NCI-H1092 treated with DMSO at 0.1 percent for 48 hours (cell line): ENCODE results near the gene CPD.

Experiments used
- DNase-seq: peaks from one replicate; lab custom pipeline; 2025; lab: John Stamatoyannopoulos, UW

Gene CPD

GRCh38 chr17:30506481-30506880 lies 127.8 kb downstream of the CPD start:
- no peak for DNase-seq

GRCh38 chr17:30513346-30513745 lies 134.6 kb downstream of the CPD start:
- no peak for DNase-seq

- no peak for DNase-seq
Measured at GRCh38 chr17:30514895-30515596, 136.3 kb downstream of the CPD start.

- no peak for DNase-seq
Measured at GRCh38 chr17:30517786-30518185, 139.1 kb downstream of the CPD start.

GRCh38 chr17:30519166-30519565 lies 140.4 kb downstream of the CPD start:
- DNase-seq: no peak
